Gastroesophageal sphincter (tissue), 4 donors: ENCODE measurements around the gene GTPBP10. TPM values are rescaled to one million over a fixed set of nuclear protein-coding genes. Genes with fewer than 3 reads are reported as not detected.
"Not testable (repeated sequence)": the region's sequence is repeated elsewhere in the genome, so short reads cannot be mapped to it uniquely, and the experiment has no call there.

Experiments used
- ATAC-seq: fragments of 150-250 bp; one replicate; pipeline ENCODE4 v1.9.1; 2016; ENCODE audit warnings: mild to moderate bottlenecking, moderate library complexity
- H3K27ac ChIP-seq, 4 donors: fragments of 200-600 bp; sonication (generic) in 3 of 4; 1 replicate in 3 of 4; 2 replicates in 1 of 4; pipeline ENCODE4 v1.5.1; 2016 to 2019
- H3K27me3 ChIP-seq: fragments of 200-600 bp; sonication (generic); one replicate; pipeline ENCODE4 v1.5.1; 2019
- H3K36me3 ChIP-seq, 2 donors: fragments of 200-600 bp; sonication (generic); one replicate each; pipeline ENCODE4 v1.5.1; 2019; ENCODE audit warnings: control low read depth in 1 of 2
- H3K4me1 ChIP-seq, 3 donors: fragments of 200-600 bp; sonication (generic); 1 replicate in 2 of 3; 2 replicates in 1 of 3; pipeline ENCODE4 v1.5.1; 2016 to 2019; ENCODE audit warnings: control low read depth in 2 of 3
- H3K4me3 ChIP-seq, 2 donors: fragments of 200-600 bp; sonication (generic); one replicate each; pipeline ENCODE4 v1.5.1; 2019; ENCODE audit warnings: mild to moderate bottlenecking in 1 of 2, moderate library complexity in 1 of 2
- H3K9me3 ChIP-seq, 3 donors: fragments of 200-600 bp; sonication (generic); one replicate each; pipeline ENCODE4 v1.5.1; 2017 to 2019; ENCODE audit warnings: control low read depth in 2 of 3
- CTCF ChIP-seq, 4 experiments: fragments of 200-600 bp in 2 of 4; fragments of 450-650 bp in 2 of 4; sonication (generic) in 1 of 4; IDR thresholded peaks; one replicate each; pipeline ENCODE4 v1.5.1; 2017 to 2019; ENCODE audit warnings: antibody characterized with exemption in 4 of 4, mild to moderate bottlenecking in 2 of 4, moderate library complexity in 2 of 4
- EP300 ChIP-seq: sonication (generic); formaldehyde crosslinking; IDR thresholded peaks from one replicate; pipeline ENCODE4 v1.6.1; 2017; ENCODE audit warnings: antibody characterized with exemption, mild to moderate bottlenecking
- POLR2A ChIP-seq, 2 donors: fragments of 450-650 bp; IDR thresholded peaks; one replicate each; pipeline ENCODE4 v1.6.1; 2017; ENCODE audit warnings: antibody characterized with exemption in 2 of 2, mild to moderate bottlenecking in 2 of 2, moderate library complexity in 1 of 2
- POLR2AphosphoS5 ChIP-seq: sonication (generic); formaldehyde crosslinking; IDR thresholded peaks from one replicate; pipeline ENCODE4 v1.6.1; 2017; ENCODE audit warnings: antibody characterized with exemption
- WGBS, 2 donors: methylation state at CpG; one replicate each; pipeline ENCODE4 v1.1.5; 2018; ENCODE audit warnings: low coverage in 1 of 2; 5-methylcytosine and 5-hydroxymethylcytosine counted together
- total RNA-seq, 4 donors: library from RNA; depleted of rRNA; stranded (reverse); fragments of >200 nt; gene quantifications; one replicate each; pipeline ENCODE4 v1.1.0, GENCODE V29; 2016

Gene GTPBP10
- total RNA-seq, 4 donors from 2014 or later: 8.9 to 35.5 (median 13.1) TPM

GRCh38 chr7:90320801-90321494 is 25.6 kb upstream of the GTPBP10 start, which contains the start of gene FAM237B:
TSS of gene FAM237B (minus strand) at chr7:90321304. CDS start at chr7:90319748, 1,556 bp downstream.
- H3K4me1 ChIP-seq: peaks cover 0 to 10% (median 5%) of the 10 kb centered on the region in 3 donors
- WGBS, 2 donors: 2% methylated on average over 7 of the region's 62 CpGs; no CpG with 5 or more reads in 1 of the 2 donors
- H3K36me3 ChIP-seq: no peaks in the 10 kb centered on the region
- H3K9me3 ChIP-seq: no peaks in the 10 kb centered on the region
- no peak for ATAC-seq
- H3K27me3 ChIP-seq: peaks cover 50% of the 10 kb centered on the region
- TF ChIP-seq POLR2A (IDR thresholded peaks at IDR 0.05): no peak
- TF ChIP-seq CTCF (IDR thresholded peaks at IDR 0.05): no peak
- TF ChIP-seq EP300: no peak
- no peak for TF ChIP-seq POLR2AphosphoS5
- H3K27ac ChIP-seq: no peak within 1 kb of the TSS
- peak within 1 kb of the TSS in 1 of 2 donors; percentile 31 for H3K4me3 ChIP-seq

DNA sequence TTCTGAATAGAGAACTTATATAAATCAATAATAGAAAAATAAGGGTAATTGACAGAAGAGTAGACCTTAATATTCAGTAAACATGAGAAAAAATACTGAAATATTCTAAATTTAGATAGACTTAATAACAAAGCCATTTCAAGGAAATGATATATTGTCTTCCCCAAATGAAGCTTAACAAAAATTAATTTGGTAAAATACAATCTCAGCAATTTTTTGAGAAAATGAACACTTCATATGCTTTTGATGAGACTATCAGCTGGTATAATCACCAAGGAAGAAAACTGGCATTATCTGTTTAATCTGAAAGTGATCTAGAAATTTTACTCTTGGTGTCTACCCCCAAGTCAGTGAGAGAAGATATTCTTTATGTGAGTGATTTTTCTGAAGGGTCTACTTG is 23.7 kb upstream of the GTPBP10 start:
- no peak overlapping the region for H3K27ac ChIP-seq
- H3K36me3 ChIP-seq: no peaks in the 10 kb centered on the region
- peaks cover 50% of the 10 kb centered on the region for H3K27me3 ChIP-seq
- H3K9me3 ChIP-seq: no peaks in the 10 kb centered on the region
- ATAC-seq: no peak
- no peak for TF ChIP-seq POLR2A (IDR thresholded peaks at IDR 0.05)
- TF ChIP-seq EP300: no peak
- no peak for TF ChIP-seq CTCF (IDR thresholded peaks at IDR 0.05)
- no peak for TF ChIP-seq POLR2AphosphoS5
- H3K4me3 ChIP-seq: no peak overlapping the region
- H3K4me1 ChIP-seq: peaks cover 0 to 10% (median 5%) of the 10 kb centered on the region in 3 donors

DNA sequence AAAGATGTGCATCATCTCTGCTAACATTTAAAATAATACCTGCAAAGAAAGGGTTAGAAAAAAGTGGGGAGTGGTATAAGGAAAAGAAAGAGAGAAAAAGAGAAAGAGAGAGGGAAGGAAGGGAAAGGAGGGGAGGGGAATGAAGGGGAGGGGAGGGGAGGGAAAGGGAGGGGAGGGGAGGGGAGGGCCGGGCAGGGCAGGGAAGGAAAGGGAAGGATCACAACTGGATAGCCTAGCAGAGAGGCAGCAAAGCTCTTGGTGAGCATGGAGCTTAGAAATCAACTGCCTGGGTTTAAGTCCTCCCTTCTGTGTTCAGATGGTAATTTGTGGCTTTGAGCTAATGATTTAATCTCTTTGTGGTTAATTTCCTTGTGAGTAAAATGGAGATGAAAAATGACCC is 20.0 kb upstream of the GTPBP10 start:
- Histone ChIP-seq H3K9me3 (no peaks in the 10 kb centered on the region), H3K27me3 (peaks cover 30% of the 10 kb centered on the region), H3K4me3 (no peak overlapping the region), H3K36me3 (no peaks in the 10 kb centered on the region), H3K27ac (no peak overlapping the region), H3K4me1 (peaks cover 0 to under 1% (median 0%) of the 10 kb centered on the region in 3 donors)
- WGBS, 2 donors: 0 to 10% methylated on average over 1 of the region's 1 CpG
- no peak for TF ChIP-seq EP300
- TF ChIP-seq POLR2A (IDR thresholded peaks at IDR 0.05): no peak
- TF ChIP-seq CTCF (IDR thresholded peaks at IDR 0.05): no peak
- TF ChIP-seq POLR2AphosphoS5: no peak
- ATAC-seq: no peak

DNA sequence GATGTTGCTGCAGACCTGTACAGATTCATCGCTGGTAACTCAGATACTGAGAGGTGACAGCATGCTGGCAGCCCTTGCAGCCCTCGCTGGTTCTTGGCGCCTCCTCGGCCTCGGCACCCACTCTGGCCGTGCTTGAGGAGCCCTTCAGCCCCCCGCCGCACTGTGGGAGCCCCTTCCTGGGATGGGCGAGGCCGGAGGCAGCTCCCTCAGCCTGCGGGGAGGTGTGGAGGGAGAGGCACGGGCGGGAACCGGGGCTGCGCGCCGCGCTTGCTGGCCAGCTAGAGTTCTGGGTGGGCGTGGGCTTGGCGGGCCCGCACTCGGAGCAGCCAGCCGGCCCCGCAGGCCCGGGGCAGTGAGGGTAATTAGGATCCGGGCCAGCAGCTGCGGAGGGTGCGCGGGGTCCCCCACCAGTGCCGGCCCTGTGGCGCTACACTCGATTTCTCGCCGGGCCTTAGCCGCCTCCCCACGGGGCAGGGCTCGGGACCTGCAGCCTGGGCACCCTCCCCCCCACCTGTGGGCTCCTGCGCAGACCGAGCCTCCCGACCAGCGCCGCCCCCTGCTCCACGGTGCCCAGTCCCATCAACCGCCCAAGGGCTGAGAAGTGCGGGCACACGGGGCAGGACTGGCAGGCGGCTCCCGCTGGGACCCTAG is 12.2 kb upstream of the GTPBP10 start:
- ATAC-seq: no peak

GRCh38 chr7:90334926-90335325 is 11.6 kb upstream of the GTPBP10 start:
- H3K4me3 ChIP-seq, H3K27ac ChIP-seq, H3K4me1 ChIP-seq, ATAC-seq, H3K36me3 ChIP-seq, H3K9me3 ChIP-seq: not testable (repeated sequence)
- H3K27me3 ChIP-seq: peaks cover 32% of the 10 kb centered on the region
- 80% methylated on average over 1 of the region's 2 CpGs for WGBS, 2 donors

More for the DNA sequence above, 12.2 kb upstream of the GTPBP10 start:
- no peaks in the 10 kb centered on the region for H3K36me3 ChIP-seq
- 52 to 92% methylated on average over 3 to 6 of the region's 48 CpGs for WGBS, 2 donors
- no peaks in the 10 kb centered on the region for H3K9me3 ChIP-seq
- H3K27me3 ChIP-seq: peaks cover 32% of the 10 kb centered on the region
- H3K4me1 ChIP-seq: no peaks in the 10 kb centered on the region
- TF ChIP-seq CTCF (IDR thresholded peaks at IDR 0.05): no peak
- no peak for TF ChIP-seq POLR2A (IDR thresholded peaks at IDR 0.05)
- TF ChIP-seq POLR2AphosphoS5: no peak
- TF ChIP-seq EP300: no peak
- H3K27ac ChIP-seq: no peak overlapping the region
- H3K4me3 ChIP-seq: no peak overlapping the region
